ENCODE data around the gene CD36.

DNA sequence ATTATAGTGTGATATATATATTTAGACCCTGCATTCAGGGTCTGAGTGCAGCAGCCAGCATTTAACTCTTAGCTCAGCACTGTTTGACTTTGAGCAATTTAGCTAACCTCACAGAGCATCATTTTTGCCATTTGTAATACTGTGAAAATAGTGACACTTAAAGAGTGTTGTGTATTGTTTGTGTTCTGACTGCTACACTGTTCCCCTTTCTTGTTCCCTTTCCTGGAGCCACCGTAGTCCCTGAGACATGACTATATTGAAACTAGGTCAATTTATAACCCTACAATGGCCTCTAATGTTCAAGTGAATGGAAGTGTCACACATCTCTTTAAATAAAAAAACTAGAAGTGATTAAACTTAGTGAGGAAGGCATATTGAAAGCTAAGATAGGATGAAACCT lies 20.3 kb upstream of the CD36 start:
- TF ChIP-seq EZH2 (IDR thresholded peaks at IDR 0.05; ENCODE audit: insufficient read depth, poor library complexity, severe bottlenecking), result no peak
- TF ChIP-seq EZH2phosphoT487 (IDR thresholded peaks at IDR 0.05; ENCODE audit: insufficient read depth, low read depth), result no peak

Data from GM23248 (cell line).